Bronchial epithelial cell (primary cell): ENCODE data around the gene CD69. TPM values are rescaled to one million over a fixed set of nuclear protein-coding genes. Genes with fewer than 3 reads are reported as not detected.
A peak's percentile ranks its signal among the peaks of the same experiment; 100 is the strongest.

Experiments
- DNase-seq: peaks from one replicate; pipeline ENCODE4 v3.0.0-alpha.2; 2010; ENCODE audit warnings: low read depth
- FAIRE-seq: peaks from 2 replicates; lab custom pipeline; 2011; peaks lifted over from hg19 to GRCh38; lab: Jason Lieb, UNC
- H3K27me3 ChIP-seq: 2 replicates; pipeline ENCODE4 v1.5.1; 2011; ENCODE audit warnings: low read length; ENCODE audit not compliant: control insufficient read depth, insufficient read depth
- H3K36me3 ChIP-seq: 2 replicates; pipeline ENCODE4 v1.5.1; 2011; ENCODE audit warnings: low read length; ENCODE audit not compliant: control insufficient read depth, insufficient read depth
- H3K4me3 ChIP-seq: 2 replicates; pipeline ENCODE4 v1.5.1; 2011; ENCODE audit warnings: mild to moderate bottlenecking, low read depth, low read length, control low read depth
- CTCF ChIP-seq: IDR thresholded peaks from 2 replicates; pipeline ENCODE4 v1.5.1; 2011; ENCODE audit warnings: mild to moderate bottlenecking, moderate library complexity, low read length, control low read depth, inconsistent platforms; ENCODE audit not compliant: insufficient read depth, severe bottlenecking
- total RNA-seq: library from RNA; depleted of rRNA; stranded (reverse); fragments of >200 nt; gene quantifications from 2 replicates; pipeline ENCODE4 v1.2.1, GENCODE V29; 2014

CD69 gene
- total RNA-seq, 1 donor from 2014 or later: not detected

GRCh38 chr12:9752145-9752933, 8.4 kb downstream of the CD69 start:
- TF ChIP-seq CTCF: no peak
- no peaks in the 10 kb centered on the region for H3K27me3 ChIP-seq
- DNase-seq: no peak
- H3K4me3 ChIP-seq: no peak overlapping the region
- H3K36me3 ChIP-seq: no peaks in the 10 kb centered on the region
- FAIRE-seq: no peak

GRCh38 chr12:9751204-9752144, 9.2 kb downstream of the CD69 start:
- no peak overlapping the region for H3K4me3 ChIP-seq
- no peaks in the 10 kb centered on the region for H3K27me3 ChIP-seq
- peak; percentile 43 for TF ChIP-seq CTCF
- H3K36me3 ChIP-seq: no peaks in the 10 kb centered on the region
- no peak for FAIRE-seq
- peak; percentile 20 for DNase-seq

- peak; percentile 71 for TF ChIP-seq CTCF
- FAIRE-seq (no peak), DNase-seq (peak; percentile 59)
- Histone ChIP-seq H3K4me3 (no peak overlapping the region), H3K27me3 (no peaks in the 10 kb centered on the region), H3K36me3 (no peaks in the 10 kb centered on the region)
Observed at GRCh38 chr12:9750276-9751203, 10.2 kb downstream of the CD69 start.

GRCh38 chr12:9749640-9750039, 11.1 kb downstream of the CD69 start:
- no peak for TF ChIP-seq CTCF
- H3K36me3 ChIP-seq: no peaks in the 10 kb centered on the region
- no peak overlapping the region for H3K4me3 ChIP-seq
- DNase-seq: no peak
- no peak for FAIRE-seq
- H3K27me3 ChIP-seq: no peaks in the 10 kb centered on the region

- no peaks in the 10 kb centered on the region for H3K36me3 ChIP-seq
- no peak for TF ChIP-seq CTCF
- DNase-seq (no peak), FAIRE-seq (no peak)
- no peaks in the 10 kb centered on the region for H3K27me3 ChIP-seq
- no peak overlapping the region for H3K4me3 ChIP-seq
Observed at GRCh38 chr12:9745199-9745598, 15.5 kb downstream of the CD69 start.
